Bronchial epithelial cell (primary cell): ENCODE measurements around the gene RTKN. TPM values are rescaled to one million over a fixed set of nuclear protein-coding genes. Genes with fewer than 3 reads are reported as not detected.

Experiments used
- DNase-seq: peaks from one replicate; pipeline ENCODE4 v3.0.0-alpha.2; 2010; ENCODE audit warnings: low read depth
- FAIRE-seq: peaks from 2 replicates; lab custom pipeline; 2011; peaks lifted over from hg19 to GRCh38; lab: Jason Lieb, UNC
- H3K27me3 ChIP-seq: 2 replicates; pipeline ENCODE4 v1.5.1; 2011; ENCODE audit warnings: low read length; ENCODE audit not compliant: control insufficient read depth, insufficient read depth
- H3K36me3 ChIP-seq: 2 replicates; pipeline ENCODE4 v1.5.1; 2011; ENCODE audit warnings: low read length; ENCODE audit not compliant: control insufficient read depth, insufficient read depth
- H3K4me3 ChIP-seq: 2 replicates; pipeline ENCODE4 v1.5.1; 2011; ENCODE audit warnings: mild to moderate bottlenecking, low read depth, low read length, control low read depth
- CTCF ChIP-seq: IDR thresholded peaks from 2 replicates; pipeline ENCODE4 v1.5.1; 2011; ENCODE audit warnings: mild to moderate bottlenecking, moderate library complexity, low read length, control low read depth, inconsistent platforms; ENCODE audit not compliant: insufficient read depth, severe bottlenecking
- total RNA-seq: library from RNA; depleted of rRNA; stranded (reverse); fragments of >200 nt; gene quantifications from 2 replicates; pipeline ENCODE4 v1.2.1, GENCODE V29; 2014

RTKN gene
- total RNA-seq, 1 donor from 2014 or later, result 22.1 TPM

DNA sequence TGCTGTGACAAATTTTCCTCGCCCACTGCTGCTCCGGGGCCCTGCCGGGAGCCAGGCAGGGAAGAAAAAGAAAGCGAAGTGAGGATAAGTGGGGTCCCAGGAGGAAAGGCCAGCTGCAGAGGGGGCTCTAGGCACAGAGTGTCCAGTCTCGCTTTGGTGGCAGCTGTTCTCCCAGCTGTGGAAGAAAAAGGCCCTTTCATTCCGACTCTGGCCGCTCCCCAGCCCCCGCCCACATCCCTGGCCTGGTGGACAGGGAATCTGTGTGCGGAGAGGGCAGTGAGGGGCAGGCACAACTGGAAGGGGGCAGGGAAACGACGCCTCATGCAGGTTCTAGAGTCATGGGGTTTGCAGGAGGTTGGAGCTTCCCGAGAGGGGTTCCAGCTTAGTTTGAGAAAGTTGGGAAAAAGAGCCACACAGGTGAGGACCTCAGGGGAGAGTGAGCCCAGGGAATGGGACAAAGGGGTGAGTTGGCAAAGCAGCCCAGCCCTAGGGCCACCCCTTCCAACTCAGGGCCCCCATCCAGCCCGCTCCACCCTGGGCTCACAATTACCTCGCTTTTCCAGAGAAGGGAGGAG lies 1.8 kb downstream of the RTKN start:
- no peak for DNase-seq
- Histone ChIP-seq H3K27me3 (no peaks in the 10 kb centered on the region), H3K36me3 (peaks cover 2% of the 10 kb centered on the region), H3K4me3 (peak overlapping the region; percentile 64)
- FAIRE-seq, result no peak
- TF ChIP-seq CTCF, result no peak

DNA sequence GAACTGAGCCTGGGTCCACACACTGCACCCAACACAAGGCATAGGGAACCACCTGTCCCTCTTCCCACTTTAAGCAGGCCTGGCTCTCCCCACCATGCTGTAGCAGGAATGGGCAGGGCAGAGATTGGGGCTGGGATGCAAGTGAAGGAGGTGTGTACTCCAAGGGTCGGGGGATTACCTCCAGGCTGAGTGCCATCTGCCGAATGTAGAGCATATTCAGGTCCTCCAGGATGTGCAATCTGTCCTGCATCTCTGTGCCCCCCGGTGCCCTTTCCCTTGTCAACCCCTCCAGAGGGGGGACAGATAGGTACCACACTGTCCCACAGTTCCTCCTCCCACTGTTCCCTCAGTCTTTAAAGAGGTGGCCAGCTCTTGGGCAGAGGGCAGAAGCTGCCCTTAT lies 2.4 kb downstream of the RTKN start:
- no peak for FAIRE-seq
- TF ChIP-seq CTCF, result no peak
- Histone ChIP-seq H3K27me3 (no peaks in the 10 kb centered on the region), H3K36me3 (peaks cover 2% of the 10 kb centered on the region), H3K4me3 (no peak overlapping the region)
- DNase-seq, result no peak

GRCh38 chr2:74438248-74438647 lies 3.5 kb downstream of the RTKN start:
- DNase-seq (no peak), FAIRE-seq (no peak)
- no peak overlapping the region for H3K4me3 ChIP-seq
- H3K27me3 ChIP-seq, result no peaks in the 10 kb centered on the region
- TF ChIP-seq CTCF, result no peak
- peaks cover 2% of the 10 kb centered on the region for H3K36me3 ChIP-seq

DNA sequence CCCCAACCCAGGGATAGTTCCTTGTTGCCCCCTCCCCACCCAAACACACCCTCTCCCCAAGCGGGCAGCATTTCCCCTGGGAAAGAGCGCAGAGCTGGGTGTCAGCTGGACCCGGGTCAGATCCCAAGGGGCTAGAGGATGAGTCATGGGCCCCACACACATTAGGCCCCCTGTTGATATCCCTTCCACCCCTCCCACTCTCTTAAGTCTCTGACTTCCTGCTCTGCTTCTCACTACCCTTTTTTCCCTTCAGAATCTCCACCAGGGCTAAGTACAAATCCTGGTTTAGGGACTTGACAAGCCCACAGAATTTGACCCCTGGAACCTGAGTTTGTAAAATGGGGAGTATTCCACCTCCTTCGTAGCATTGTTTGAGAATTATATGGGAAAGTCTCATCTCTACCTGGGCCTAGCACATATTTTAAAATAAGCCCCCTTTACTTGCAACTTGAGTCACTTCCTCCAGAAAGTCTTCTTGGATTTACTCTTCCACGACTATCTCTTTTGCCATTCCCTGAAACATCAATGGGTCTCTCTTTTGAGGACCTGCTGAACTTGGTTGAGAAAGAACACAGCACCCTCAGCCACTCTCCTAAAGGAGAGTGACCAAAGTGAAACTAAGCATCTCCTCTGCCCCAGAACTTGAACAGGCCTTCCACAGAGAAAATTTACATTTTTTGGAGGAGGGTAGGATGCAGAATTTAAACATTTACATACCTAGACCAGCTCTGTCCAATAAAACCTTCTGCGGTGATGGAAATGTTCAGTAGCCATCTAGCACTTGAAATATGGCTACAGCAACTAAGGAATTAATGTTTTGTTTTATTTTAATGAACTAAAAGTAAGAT lies 4.7 kb downstream of the RTKN start:
- H3K27me3 ChIP-seq, result no peaks in the 10 kb centered on the region
- H3K4me3 ChIP-seq, result no peak overlapping the region
- H3K36me3 ChIP-seq, result peaks cover 7% of the 10 kb centered on the region
- TF ChIP-seq CTCF, result no peak
- FAIRE-seq (no peak), DNase-seq (no peak)

DNA sequence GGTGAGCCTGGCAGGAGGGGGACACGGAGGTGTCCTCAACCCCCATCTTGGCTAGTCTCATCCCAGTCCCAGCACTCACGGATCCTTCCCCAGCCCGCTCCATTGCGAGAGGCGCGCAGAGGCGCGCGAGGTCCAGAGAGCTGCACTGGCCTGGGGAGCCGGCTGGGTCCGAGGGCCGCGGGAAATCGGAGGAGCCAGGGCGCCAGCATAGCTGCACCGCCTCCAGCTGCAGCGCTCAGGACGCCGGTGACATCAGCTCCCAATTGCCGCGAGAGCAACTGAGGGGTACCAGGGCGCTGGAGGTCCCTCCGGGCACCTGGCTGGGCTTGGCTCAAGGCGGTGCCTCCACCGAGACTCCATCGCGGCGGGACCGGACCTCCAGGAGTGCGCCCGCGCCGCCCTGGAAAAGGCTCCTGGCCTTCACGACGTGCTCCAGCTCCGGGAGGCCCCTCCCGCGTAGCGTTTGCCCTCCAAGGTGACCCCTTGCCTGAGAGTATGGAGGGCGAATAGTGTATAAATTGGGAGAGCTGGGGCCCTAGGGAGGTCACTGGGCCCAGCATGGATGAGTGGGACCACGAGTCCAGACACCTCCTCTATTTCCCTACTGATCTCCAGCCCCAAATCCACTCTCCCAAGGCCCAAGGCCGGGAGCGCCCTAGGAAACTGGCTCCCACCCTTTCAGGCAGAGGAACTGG lies 5.5 kb downstream of the RTKN start:
- H3K27me3 ChIP-seq, result no peaks in the 10 kb centered on the region
- no peak for DNase-seq
- FAIRE-seq, result no peak
- TF ChIP-seq CTCF, result no peak
- peaks cover 12% of the 10 kb centered on the region for H3K36me3 ChIP-seq
- H3K4me3 ChIP-seq, result no peak overlapping the region
